Nephron (organoid): ENCODE data around the gene UBAP2L.

Experiments
- H3K27ac Mint-ChIP-seq, 3 experiments: 2 replicates each; pipeline ENCODE4 v1.8.0; 2020; ENCODE audit warnings: mixed read lengths in 3 of 3, mild to moderate bottlenecking in 2 of 3, moderate library complexity in 1 of 3
- H3K27me3 Mint-ChIP-seq: 2 replicates; pipeline ENCODE4 v1.8.0; 2021; ENCODE audit warnings: low read depth, mild to moderate bottlenecking, moderate library complexity, mixed read lengths
- H3K36me3 Mint-ChIP-seq: 2 replicates; pipeline ENCODE4 v1.8.0; 2020; ENCODE audit warnings: low read depth, mixed read lengths
- H3K4me1 Mint-ChIP-seq: 2 replicates; pipeline ENCODE4 v1.8.0; 2020; ENCODE audit warnings: mixed read lengths
- H3K4me3 Mint-ChIP-seq, 3 experiments: 2 replicates each; pipeline ENCODE4 v1.8.0; 2020; ENCODE audit warnings: mild to moderate bottlenecking in 3 of 3, mixed read lengths in 3 of 3, moderate library complexity in 2 of 3
- H3K9me3 Mint-ChIP-seq: 2 replicates; pipeline ENCODE4 v1.8.0; 2020; ENCODE audit warnings: mixed read lengths
- CTCF ChIP-seq, 3 experiments: fragments of 200-600 bp; sonication (generic); IDR thresholded peaks; one replicate each; pipeline ENCODE4 v1.5.0; 2021; ENCODE audit warnings: antibody characterized with exemption in 3 of 3; ENCODE audit not compliant: unreplicated experiment in 3 of 3

Gene UBAP2L

GRCh38 chr1:154220071-154220969 lies at the start of gene UBAP2L:
Gene UBAP2L, plus strand, starts transcription at chr1:154220955. Its CDS starts 4,169 bp downstream, at chr1:154225124.
- no peaks in the 10 kb centered on the region for H3K27me3 Mint-ChIP-seq
- H3K36me3 Mint-ChIP-seq, result peaks cover 44% of the 10 kb centered on the region
- H3K27ac Mint-ChIP-seq, result peak within 1 kb of the TSS; percentile 90 to 100 (median 98)

GRCh38 chr1:154171223-154171583 lies 49.6 kb upstream of the UBAP2L start:
- peaks cover 3% of the 10 kb centered on the region for H3K4me1 Mint-ChIP-seq
- no peak for TF ChIP-seq CTCF (IDR thresholded peaks at IDR 0.05; ENCODE audit: unreplicated experiment in 3 of 3)

More at GRCh38 chr1:154220071-154220969, at the start of gene UBAP2L:
- H3K4me1 Mint-ChIP-seq, result peaks cover 47% of the 10 kb centered on the region
- peak within 1 kb of the TSS; percentile 95 to 99 (median 99) for H3K4me3 Mint-ChIP-seq
- no peaks in the 10 kb centered on the region for H3K9me3 Mint-ChIP-seq
- TF ChIP-seq CTCF (IDR thresholded peaks at IDR 0.05; ENCODE audit: unreplicated experiment in 3 of 3), result no peak

DNA sequence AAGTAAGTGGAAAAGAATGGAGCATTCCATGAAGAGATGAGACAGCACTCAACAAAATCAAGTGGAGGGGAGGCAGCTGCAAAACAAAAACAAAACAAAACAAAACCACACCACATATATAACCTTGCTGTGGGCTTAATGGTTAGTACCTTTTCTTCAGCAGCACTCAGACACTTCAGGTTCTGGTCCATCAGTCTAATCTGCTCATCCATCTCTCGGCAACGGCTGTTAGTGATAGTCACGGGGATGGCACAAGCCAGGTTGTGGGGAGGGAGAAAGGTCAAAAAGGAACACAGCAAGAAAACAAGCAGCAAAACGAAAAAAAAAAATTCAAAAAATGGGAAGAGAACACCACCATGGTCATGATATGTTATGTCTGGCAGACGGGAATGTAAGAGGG lies 48.9 kb upstream of the UBAP2L start:
- peaks cover 7% of the 10 kb centered on the region for H3K4me1 Mint-ChIP-seq
- no peaks in the 10 kb centered on the region for H3K9me3 Mint-ChIP-seq
- H3K4me3 Mint-ChIP-seq, result no peak overlapping the region
- H3K36me3 Mint-ChIP-seq, result peaks cover 76% of the 10 kb centered on the region
- no peaks in the 10 kb centered on the region for H3K27me3 Mint-ChIP-seq
- no peak for TF ChIP-seq CTCF (IDR thresholded peaks at IDR 0.05; ENCODE audit: unreplicated experiment in 3 of 3)
- H3K27ac Mint-ChIP-seq, result no peak overlapping the region

More at GRCh38 chr1:154171223-154171583, 49.6 kb upstream of the UBAP2L start:
- no peak overlapping the region for H3K4me3 Mint-ChIP-seq
- no peaks in the 10 kb centered on the region for H3K27me3 Mint-ChIP-seq
- no peak overlapping the region for H3K27ac Mint-ChIP-seq
- peaks cover 75% of the 10 kb centered on the region for H3K36me3 Mint-ChIP-seq
- no peaks in the 10 kb centered on the region for H3K9me3 Mint-ChIP-seq

DNA sequence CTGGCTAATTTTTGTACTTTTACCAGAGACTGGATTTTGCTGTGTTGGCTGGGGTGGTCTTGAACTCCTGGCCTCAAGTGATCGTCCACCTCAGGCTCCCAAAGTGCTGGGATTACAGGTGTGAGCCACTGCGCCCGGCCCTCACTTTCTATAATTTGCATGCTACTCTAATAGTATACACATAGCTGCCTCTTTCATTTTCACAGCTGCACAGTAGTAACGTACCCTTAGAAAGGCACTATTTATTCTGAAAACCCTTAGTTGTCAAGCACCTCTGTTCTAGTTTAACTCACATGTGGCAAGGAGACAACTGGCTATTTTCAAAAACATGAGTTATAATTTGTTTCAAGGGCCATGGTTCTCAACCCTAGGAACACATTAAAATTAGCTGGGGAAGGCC lies 46.1 kb upstream of the UBAP2L start:
- Mint-ChIP-seq H3K4me1 (peaks cover 31% of the 10 kb centered on the region), H3K27ac (no peak overlapping the region), H3K9me3 (no peaks in the 10 kb centered on the region), H3K36me3 (peaks cover 75% of the 10 kb centered on the region), H3K27me3 (no peaks in the 10 kb centered on the region), H3K4me3 (no peak overlapping the region)
- no peak for TF ChIP-seq CTCF (IDR thresholded peaks at IDR 0.05; ENCODE audit: unreplicated experiment in 3 of 3)

DNA sequence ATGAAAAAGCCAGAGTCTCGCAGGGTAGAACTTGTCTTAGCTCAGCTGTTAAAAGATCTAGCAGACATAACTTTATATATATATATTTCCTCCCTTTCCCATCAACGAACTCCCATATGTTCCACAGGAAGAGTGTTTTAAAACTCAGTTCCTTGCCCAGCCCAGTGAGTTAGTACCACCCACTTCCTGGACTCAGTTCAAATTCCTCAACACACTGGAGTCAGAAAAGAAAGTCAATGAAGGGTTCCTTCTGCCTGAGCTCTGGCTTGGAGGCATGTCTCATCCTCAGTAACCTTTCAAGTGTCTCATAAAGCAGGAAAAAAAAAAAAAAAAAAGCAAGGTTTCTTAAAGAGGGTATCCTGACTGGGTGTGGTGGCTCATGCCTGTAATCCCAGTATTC lies 44.4 kb upstream of the UBAP2L start:
- Mint-ChIP-seq H3K36me3 (peaks cover 64% of the 10 kb centered on the region), H3K27ac (peak overlapping the region; percentile 13 to 44 (median 17)), H3K4me3 (peak overlapping the region in 1 of 3 experiments; percentile 6), H3K27me3 (no peaks in the 10 kb centered on the region), H3K4me1 (peaks cover 45% of the 10 kb centered on the region), H3K9me3 (no peaks in the 10 kb centered on the region)
- no peak for TF ChIP-seq CTCF (IDR thresholded peaks at IDR 0.05; ENCODE audit: unreplicated experiment in 3 of 3)
